ENCODE measurements around the gene KCNK10. TPM values are rescaled to one million over a fixed set of nuclear protein-coding genes. Genes with fewer than 3 reads are reported as not detected.

KCNK10 gene
- total and polyA plus RNA-seq, 9 donors = 0.05 TPM; not detected in 8

- no peaks in the 10 kb centered on the region for H3K36me3 ChIP-seq
- H3K9me3 ChIP-seq = no peaks in the 10 kb centered on the region
- H3K4me1 ChIP-seq (ENCODE audit: insufficient read depth) = no peaks in the 10 kb centered on the region
- no peak for DNase-seq
- intact Hi-C loops (cut with DNase I) = no loop called here
- 75 to 86% (median 82%) methylated on average over 4 of the region's 4 CpGs for WGBS, 3 donors
- H3K4me3 ChIP-seq = no peak overlapping the region
- H3K27me3 ChIP-seq = no peaks in the 10 kb centered on the region
- TF ChIP-seq EP300 (IDR thresholded peaks at IDR 0.05) (no peak), POLR2A (IDR thresholded peaks at IDR 0.05) (no peak), CTCF (IDR thresholded peaks at IDR 0.05) (no peak)
- no peak overlapping the region for H3K27ac ChIP-seq
Measured at GRCh38 chr14:88318406-88318805, 4.7 kb downstream of the KCNK10 start.

- intact Hi-C loops (cut with DNase I) = no loop called here
- no peaks in the 10 kb centered on the region for H3K9me3 ChIP-seq
- no peaks in the 10 kb centered on the region for H3K36me3 ChIP-seq
- H3K27ac ChIP-seq = no peak overlapping the region
- H3K27me3 ChIP-seq = no peaks in the 10 kb centered on the region
- no peaks in the 10 kb centered on the region for H3K4me1 ChIP-seq (ENCODE audit: insufficient read depth)
- no peak for DNase-seq
- TF ChIP-seq CTCF (IDR thresholded peaks at IDR 0.05) (no peak), POLR2A (IDR thresholded peaks at IDR 0.05) (no peak), EP300 (IDR thresholded peaks at IDR 0.05) (no peak)
- no peak overlapping the region for H3K4me3 ChIP-seq
Measured at GRCh38 chr14:88316521-88316920, 6.5 kb downstream of the KCNK10 start.

GRCh38 chr14:88312257-88312656 is 10.8 kb downstream of the KCNK10 start:
- no peak for TF ChIP-seq POLR2A (IDR thresholded peaks at IDR 0.05)
- TF ChIP-seq EP300 (IDR thresholded peaks at IDR 0.05) = no peak
- no peak for TF ChIP-seq CTCF (IDR thresholded peaks at IDR 0.05)

GRCh38 chr14:88311780-88312179 is 11.3 kb downstream of the KCNK10 start:
- no peak for DNase-seq
- intact Hi-C loops (cut with DNase I) = loop anchor here in 1 of 4 donors (2.0 kb wide), 1 partner anchor 27 kb away; no protein-coding TSS in a partner anchor
- Histone ChIP-seq H3K4me3 (no peak overlapping the region), H3K4me1 (ENCODE audit: insufficient read depth) (no peaks in the 10 kb centered on the region), H3K9me3 (no peaks in the 10 kb centered on the region), H3K27me3 (no peaks in the 10 kb centered on the region), H3K27ac (no peak overlapping the region), H3K36me3 (no peaks in the 10 kb centered on the region)
- 64 to 80% (median 78%) methylated on average over 3 of the region's 3 CpGs for WGBS, 3 donors
- TF ChIP-seq CTCF (IDR thresholded peaks at IDR 0.05) (no peak), EP300 (IDR thresholded peaks at IDR 0.05) (no peak), POLR2A (IDR thresholded peaks at IDR 0.05) (no peak)

More at GRCh38 chr14:88312257-88312656, 10.8 kb downstream of the KCNK10 start:
- H3K27me3 ChIP-seq = no peaks in the 10 kb centered on the region
- intact Hi-C loops (cut with DNase I) = no loop called here
- H3K9me3 ChIP-seq = no peaks in the 10 kb centered on the region
- no peak overlapping the region for H3K27ac ChIP-seq
- DNase-seq = no peak
- no peak overlapping the region for H3K4me3 ChIP-seq
- H3K4me1 ChIP-seq (ENCODE audit: insufficient read depth) = no peaks in the 10 kb centered on the region
- no peaks in the 10 kb centered on the region for H3K36me3 ChIP-seq
- 69 to 75% (median 72%) methylated on average over 6 of the region's 6 CpGs for whole genome bisulfite sequencing, 3 donors

Data from ovary (tissue), 9 donors.